Progenitor cell of endocrine pancreas (in vitro differentiated cells): ENCODE data around the gene RALGAPA1. TPM values are rescaled to one million over a fixed set of nuclear protein-coding genes. Genes with fewer than 3 reads are reported as not detected.
A peak's percentile ranks its signal among the peaks of the same experiment; 100 is the strongest.

Experiments used
- DNase-seq: peaks from one replicate; pipeline ENCODE4 v3.0.0; 2021; ENCODE audit warnings: low spot score; ENCODE audit not compliant: unreplicated experiment
- H3K27ac Mint-ChIP-seq: 2 replicates; pipeline ENCODE4 v1.8.0; 2021; ENCODE audit warnings: mild to moderate bottlenecking, moderate library complexity, mixed read lengths
- H3K27me3 Mint-ChIP-seq: 2 replicates; pipeline ENCODE4 v1.8.0; 2021; ENCODE audit warnings: mixed read lengths
- H3K36me3 Mint-ChIP-seq: 2 replicates; pipeline ENCODE4 v1.8.0; 2022; ENCODE audit warnings: mixed read lengths; ENCODE audit not compliant: insufficient read depth
- H3K4me1 Mint-ChIP-seq: 2 replicates; pipeline ENCODE4 v1.8.0; 2021; ENCODE audit warnings: low read depth, mixed read lengths
- H3K4me3 Mint-ChIP-seq: 2 replicates; pipeline ENCODE4 v1.8.0; 2021; ENCODE audit warnings: low read depth, mild to moderate bottlenecking, moderate library complexity, mixed read lengths
- H3K9me3 Mint-ChIP-seq: 2 replicates; pipeline ENCODE4 v1.8.0; 2021; ENCODE audit warnings: low read depth, mixed read lengths
- CTCF ChIP-seq: fragments of 200-600 bp; sonication (generic); IDR thresholded peaks from one replicate; pipeline ENCODE4 v1.5.0; 2021; ENCODE audit warnings: antibody characterized with exemption, mild to moderate bottlenecking; ENCODE audit not compliant: unreplicated experiment
- total RNA-seq: library from RNA; stranded (reverse); gene quantifications from 2 replicates; pipeline ENCODE4 v1.2.1, GENCODE V29; 2021

Gene RALGAPA1
- total RNA-seq, 1 donor from 2014 or later, result 58.7 TPM

GRCh38 chr14:35551081-35551480 lies 258.0 kb downstream of the RALGAPA1 start:
- no peak for DNase-seq
- H3K9me3 Mint-ChIP-seq, result no peaks in the 10 kb centered on the region
- no peak for TF ChIP-seq CTCF
- H3K36me3 Mint-ChIP-seq, result peaks cover 1% of the 10 kb centered on the region
- H3K4me3 Mint-ChIP-seq, result no peak overlapping the region
- H3K27ac Mint-ChIP-seq, result no peak overlapping the region
- no peaks in the 10 kb centered on the region for H3K27me3 Mint-ChIP-seq
- no peaks in the 10 kb centered on the region for H3K4me1 Mint-ChIP-seq

DNA sequence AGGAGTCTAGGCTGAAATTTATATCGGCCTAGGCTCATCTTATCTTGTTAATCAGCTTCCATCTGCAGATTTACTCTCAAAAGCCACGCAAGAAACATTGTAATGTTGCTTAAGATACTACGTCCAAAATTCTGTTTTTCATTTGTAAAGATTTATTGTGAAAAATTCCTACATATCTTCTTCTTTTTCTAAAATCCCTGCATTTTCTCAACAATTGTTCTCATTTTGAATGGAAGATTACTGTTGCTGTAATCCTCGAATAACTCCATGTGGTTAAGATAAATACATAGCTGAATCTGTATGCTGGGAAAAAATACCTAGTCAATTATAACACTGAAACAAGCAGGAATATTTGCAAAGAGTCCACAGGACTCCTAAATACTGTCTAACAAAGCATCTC lies 259.5 kb downstream of the RALGAPA1 start:
- no peak for TF ChIP-seq CTCF
- Mint-ChIP-seq H3K27me3 (no peaks in the 10 kb centered on the region), H3K4me1 (no peaks in the 10 kb centered on the region), H3K9me3 (no peaks in the 10 kb centered on the region), H3K27ac (no peak overlapping the region), H3K4me3 (no peak overlapping the region), H3K36me3 (peaks cover under 1% of the 10 kb centered on the region)
- no peak for DNase-seq

GRCh38 chr14:35543006-35543405 lies 266.1 kb downstream of the RALGAPA1 start:
- Mint-ChIP-seq H3K4me3 (no peak overlapping the region), H3K4me1 (no peaks in the 10 kb centered on the region), H3K36me3 (peaks cover 1% of the 10 kb centered on the region), H3K9me3 (no peaks in the 10 kb centered on the region), H3K27me3 (peaks cover 4% of the 10 kb centered on the region), H3K27ac (no peak overlapping the region)
- TF ChIP-seq CTCF, result no peak
- DNase-seq, result no peak

GRCh38 chr14:35539969-35540368 lies 269.1 kb downstream of the RALGAPA1 start:
- Mint-ChIP-seq H3K36me3 (peaks cover 5% of the 10 kb centered on the region), H3K4me1 (peaks cover 2% of the 10 kb centered on the region), H3K27me3 (peaks cover 31% of the 10 kb centered on the region), H3K9me3 (no peaks in the 10 kb centered on the region), H3K27ac (no peak overlapping the region), H3K4me3 (no peak overlapping the region)
- no peak for DNase-seq
- no peak for TF ChIP-seq CTCF

- no peak for TF ChIP-seq CTCF
- H3K9me3 Mint-ChIP-seq, result no peaks in the 10 kb centered on the region
- DNase-seq, result no peak
- H3K4me1 Mint-ChIP-seq, result peaks cover 3% of the 10 kb centered on the region
- H3K36me3 Mint-ChIP-seq, result peaks cover 5% of the 10 kb centered on the region
- H3K27me3 Mint-ChIP-seq, result peaks cover 58% of the 10 kb centered on the region
- H3K4me3 Mint-ChIP-seq, result peak overlapping the region; percentile 64
- H3K27ac Mint-ChIP-seq, result no peak overlapping the region
These were observed 273.5 kb downstream of the RALGAPA1 start for GRCh38 chr14:35535483-35536112.
